Measurements from ENCODE around the gene COL4A2. TPM values are rescaled to one million over a fixed set of nuclear protein-coding genes. Genes with fewer than 3 reads are reported as not detected.

COL4A2 gene
- total RNA-seq, 2 experiments from 2014 or later, result not detected

GRCh38 chr13:110374431-110375370 lies 67.6 kb downstream of the COL4A2 start:
- ChIA-PET POLR2A (no interaction called here), CTCF (no interaction called here)
- peaks cover 34% of the 10 kb centered on the region for H3K27me3 Mint-ChIP-seq
- H3K4me1 Mint-ChIP-seq, result no peaks in the 10 kb centered on the region
- no peak overlapping the region for H3K27ac Mint-ChIP-seq
- no peak for DNase-seq
- no peaks in the 10 kb centered on the region for H3K9me3 Mint-ChIP-seq
- no peak overlapping the region for H3K4me3 Mint-ChIP-seq
- H3K36me3 Mint-ChIP-seq (ENCODE audit: low read depth), result no peaks in the 10 kb centered on the region

- H3K27me3 Mint-ChIP-seq, result peaks cover 29% of the 10 kb centered on the region
- peaks cover 8% of the 10 kb centered on the region for H3K9me3 Mint-ChIP-seq
- CTCF ChIA-PET, result no interaction called here
- H3K4me1 Mint-ChIP-seq, result no peaks in the 10 kb centered on the region
- no peak for DNase-seq
- POLR2A ChIA-PET, result no interaction called here
- no peak overlapping the region for H3K27ac Mint-ChIP-seq
- H3K36me3 Mint-ChIP-seq (ENCODE audit: low read depth), result no peaks in the 10 kb centered on the region
- H3K4me3 Mint-ChIP-seq, result no peak overlapping the region
Observed at GRCh38 chr13:110376120-110376519, 69.0 kb downstream of the COL4A2 start.

DNA sequence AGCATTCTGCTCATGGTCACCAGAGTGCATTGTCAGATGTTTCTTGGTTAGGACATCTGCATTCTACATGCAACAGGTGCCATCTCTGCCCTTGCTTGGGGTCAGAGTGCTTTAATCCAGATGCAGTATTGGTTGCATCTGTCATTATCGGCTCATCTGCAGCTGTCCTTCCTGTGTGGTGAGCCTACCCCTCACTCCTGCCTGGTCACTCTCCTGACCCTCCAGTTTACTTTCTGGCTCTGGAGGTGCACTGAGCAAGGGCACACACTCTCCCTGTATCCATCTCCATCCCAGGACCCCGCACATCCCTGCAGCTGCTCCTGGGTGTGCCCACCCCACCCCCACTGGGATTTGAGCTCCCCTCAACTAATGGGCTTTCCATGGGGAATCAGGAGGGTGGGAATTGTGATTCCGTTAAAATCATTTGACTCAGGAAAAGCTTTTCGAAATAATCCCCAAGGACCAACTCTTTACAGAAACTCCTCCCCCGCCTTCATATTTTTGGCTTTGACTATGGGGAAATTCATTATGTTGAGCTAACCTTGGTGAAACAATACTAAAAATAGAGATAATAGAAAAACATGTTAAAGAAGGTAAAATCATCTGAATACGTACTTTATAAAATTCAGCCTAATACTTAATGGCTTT lies 70.2 kb downstream of the COL4A2 start:
- POLR2A ChIA-PET, result no interaction called here
- peaks cover 9% of the 10 kb centered on the region for H3K9me3 Mint-ChIP-seq
- DNase-seq, result no peak

DNA sequence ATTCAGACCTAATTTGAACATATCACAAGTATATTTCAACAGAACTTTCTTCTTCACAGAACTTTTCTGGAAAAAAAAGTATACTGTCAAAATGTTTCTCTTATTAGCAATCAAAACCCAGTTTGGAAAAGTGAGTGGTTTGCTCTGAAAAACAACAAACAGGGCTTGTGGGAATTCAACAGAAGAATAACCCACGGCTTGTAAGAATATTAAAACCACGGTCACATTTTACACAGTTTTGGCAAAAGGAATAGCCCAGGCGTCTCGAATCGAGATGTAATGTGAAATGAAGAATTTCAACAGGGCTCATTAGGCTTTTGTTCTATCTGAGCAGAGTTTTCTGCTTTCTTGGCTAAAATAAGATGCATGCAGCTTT lies 70.7 kb downstream of the COL4A2 start:
- ChIA-PET CTCF (no interaction called here), POLR2A (no interaction called here)
- Mint-ChIP-seq H3K4me3 (no peak overlapping the region), H3K9me3 (peaks cover 9% of the 10 kb centered on the region), H3K4me1 (no peaks in the 10 kb centered on the region), H3K36me3 (ENCODE audit: low read depth) (no peaks in the 10 kb centered on the region), H3K27me3 (peaks cover 25% of the 10 kb centered on the region), H3K27ac (no peak overlapping the region)
- no peak for DNase-seq

More for the DNA sequence above, 70.2 kb downstream of the COL4A2 start:
- H3K27ac Mint-ChIP-seq, result no peak overlapping the region
- H3K4me1 Mint-ChIP-seq, result no peaks in the 10 kb centered on the region
- no peak overlapping the region for H3K4me3 Mint-ChIP-seq
- peaks cover 28% of the 10 kb centered on the region for H3K27me3 Mint-ChIP-seq
- CTCF ChIA-PET, result no interaction called here
- no peaks in the 10 kb centered on the region for H3K36me3 Mint-ChIP-seq (ENCODE audit: low read depth)

DNA sequence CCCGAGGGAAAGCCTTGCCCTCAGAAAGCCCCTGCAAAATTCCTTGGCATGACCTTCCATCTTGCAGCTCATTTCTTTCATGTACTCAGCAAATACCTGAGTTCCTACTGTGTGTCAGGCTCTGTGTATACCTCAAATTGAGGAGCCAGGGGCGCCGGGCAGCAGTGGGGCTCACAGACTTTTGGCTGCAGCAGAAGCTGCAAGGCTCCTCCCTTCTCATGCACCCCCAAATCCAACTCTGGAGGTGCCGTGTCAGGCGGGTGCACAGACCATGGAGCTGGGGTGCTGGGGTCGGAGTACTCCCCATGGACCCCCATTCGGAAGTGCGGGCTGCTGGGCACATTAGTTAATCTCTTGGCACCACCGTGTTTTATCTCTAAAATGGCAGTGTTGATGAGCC lies 72.3 kb downstream of the COL4A2 start:
- H3K27me3 Mint-ChIP-seq, result peaks cover 15% of the 10 kb centered on the region
- CTCF ChIA-PET, result interaction anchor here (1.4 kb wide), 1 partner anchor 11 kb away, joined by 5 read pairs; no protein-coding TSS in a partner anchor
- no peak overlapping the region for H3K27ac Mint-ChIP-seq
- DNase-seq, result no peak
- H3K36me3 Mint-ChIP-seq (ENCODE audit: low read depth), result no peaks in the 10 kb centered on the region
- H3K4me3 Mint-ChIP-seq, result no peak overlapping the region
- POLR2A ChIA-PET, result no interaction called here
- peaks cover 9% of the 10 kb centered on the region for H3K9me3 Mint-ChIP-seq
- H3K4me1 Mint-ChIP-seq, result no peaks in the 10 kb centered on the region

- H3K27me3 Mint-ChIP-seq, result peaks cover 12% of the 10 kb centered on the region
- H3K9me3 Mint-ChIP-seq, result peaks cover 13% of the 10 kb centered on the region
- H3K27ac Mint-ChIP-seq, result no peak overlapping the region
- ChIA-PET POLR2A (no interaction called here), CTCF (interaction anchor here (1.4 kb wide), 1 partner anchor 11 kb away, joined by 5 read pairs; no protein-coding TSS in a partner anchor)
- H3K36me3 Mint-ChIP-seq (ENCODE audit: low read depth), result no peaks in the 10 kb centered on the region
- H3K4me3 Mint-ChIP-seq, result no peak overlapping the region
- no peaks in the 10 kb centered on the region for H3K4me1 Mint-ChIP-seq
- no peak for DNase-seq
Observed at GRCh38 chr13:110379905-110380341, 72.8 kb downstream of the COL4A2 start.

DNA sequence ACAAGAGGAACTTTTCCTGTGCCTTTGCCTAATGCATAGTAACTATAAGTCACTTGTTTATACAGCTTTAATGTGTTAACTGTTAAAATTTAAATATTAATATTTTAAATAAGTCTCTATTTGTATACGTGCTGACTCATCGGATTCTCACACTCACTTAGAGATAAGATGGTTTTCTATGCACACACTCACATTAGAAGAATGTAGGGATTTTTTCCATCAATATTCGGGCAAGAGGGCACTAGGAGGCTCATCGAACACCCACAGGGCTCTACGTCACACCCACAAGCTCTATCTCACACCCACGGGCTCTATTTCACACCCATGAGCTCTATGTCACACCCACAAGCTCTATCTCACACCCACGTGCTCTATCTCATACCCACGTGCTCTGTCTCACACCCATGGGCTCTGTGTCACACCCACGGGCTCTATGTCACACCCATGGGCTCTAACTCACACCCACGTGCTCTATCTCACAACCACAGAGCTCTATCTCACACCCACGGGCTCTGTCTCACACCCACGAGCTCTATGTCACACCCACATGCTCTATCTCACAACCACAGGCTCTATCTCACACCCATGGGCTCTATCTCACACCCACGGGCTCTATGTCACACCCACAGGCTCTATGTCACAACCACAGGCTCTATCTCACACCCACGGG lies 73.4 kb downstream of the COL4A2 start:
- Mint-ChIP-seq H3K4me1 (no peaks in the 10 kb centered on the region), H3K27me3 (peaks cover 10% of the 10 kb centered on the region), H3K4me3 (no peak overlapping the region), H3K36me3 (ENCODE audit: low read depth) (no peaks in the 10 kb centered on the region), H3K9me3 (peaks cover 13% of the 10 kb centered on the region), H3K27ac (no peak overlapping the region)
- POLR2A ChIA-PET, result no interaction called here
- no peak for DNase-seq
- CTCF ChIA-PET, result interaction anchor here (1.4 kb wide), 1 partner anchor 12 kb away, joined by 5 read pairs; no protein-coding TSS in a partner anchor

DNA sequence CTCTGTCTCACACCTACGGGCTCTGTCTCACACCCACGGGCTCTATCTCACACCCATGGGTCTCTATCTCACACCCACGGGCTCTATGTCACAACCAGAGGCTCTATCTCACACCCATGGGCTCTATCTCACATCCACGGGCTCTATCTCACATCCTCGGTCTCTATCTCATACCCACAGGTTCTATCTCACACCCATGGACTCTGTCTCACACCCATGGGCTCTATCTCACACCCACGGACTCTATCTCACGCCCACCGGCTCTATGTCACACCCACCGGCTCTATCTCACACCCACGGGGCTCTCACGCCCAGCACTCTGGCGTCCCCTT lies 73.9 kb downstream of the COL4A2 start:
- Mint-ChIP-seq H3K4me1 (no peaks in the 10 kb centered on the region), H3K27me3 (peaks cover 10% of the 10 kb centered on the region), H3K4me3 (no peak overlapping the region), H3K27ac (no peak overlapping the region), H3K9me3 (peaks cover 15% of the 10 kb centered on the region), H3K36me3 (ENCODE audit: low read depth) (no peaks in the 10 kb centered on the region)
- CTCF ChIA-PET, result no interaction called here
- POLR2A ChIA-PET, result no interaction called here
- no peak for DNase-seq

DNA sequence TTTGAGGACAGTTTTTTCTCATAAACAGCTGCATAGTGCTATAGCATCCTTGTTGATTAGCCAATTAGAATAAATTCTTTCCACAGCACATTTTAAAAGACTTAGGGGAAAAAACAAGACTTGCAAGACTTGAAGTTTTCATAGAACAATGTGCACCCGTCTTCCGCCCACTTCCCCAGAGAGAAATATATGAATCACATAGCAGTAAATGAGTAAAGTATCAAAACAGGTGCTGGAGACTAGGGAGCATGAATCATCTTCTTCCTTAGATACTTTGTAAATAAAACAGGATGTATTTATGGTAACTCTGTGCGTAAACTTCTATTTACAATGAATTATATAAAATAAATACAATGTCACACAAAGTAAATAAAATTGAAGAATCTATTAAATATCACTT lies 75.1 kb downstream of the COL4A2 start:
- no peak for DNase-seq
- H3K4me3 Mint-ChIP-seq, result no peak overlapping the region
- ChIA-PET CTCF (no interaction called here), POLR2A (no interaction called here)
- no peaks in the 10 kb centered on the region for H3K36me3 Mint-ChIP-seq (ENCODE audit: low read depth)
- H3K9me3 Mint-ChIP-seq, result peaks cover 19% of the 10 kb centered on the region
- peaks cover 8% of the 10 kb centered on the region for H3K27me3 Mint-ChIP-seq
- H3K27ac Mint-ChIP-seq, result no peak overlapping the region
- H3K4me1 Mint-ChIP-seq, result no peaks in the 10 kb centered on the region

DNA sequence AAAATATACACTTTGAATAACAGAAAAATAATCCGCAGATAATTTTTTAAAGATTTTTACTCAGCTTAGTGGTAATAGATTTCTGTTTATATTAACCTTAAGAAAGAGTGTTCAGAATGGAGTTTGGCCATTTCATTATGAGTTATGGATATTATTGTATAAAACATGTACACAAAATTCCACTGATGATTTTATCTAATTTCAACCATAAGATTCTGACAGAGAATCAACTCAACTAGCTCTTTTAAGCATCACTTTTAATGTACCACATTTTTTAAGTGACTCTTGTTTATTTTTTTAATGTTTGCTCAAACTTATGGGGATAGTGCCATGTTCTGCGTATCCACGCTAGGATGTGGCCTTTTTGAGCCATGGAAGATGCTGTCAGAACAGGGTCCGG lies 75.7 kb downstream of the COL4A2 start:
- Mint-ChIP-seq H3K4me3 (no peak overlapping the region), H3K36me3 (ENCODE audit: low read depth) (no peaks in the 10 kb centered on the region), H3K9me3 (peaks cover 19% of the 10 kb centered on the region), H3K4me1 (no peaks in the 10 kb centered on the region), H3K27ac (no peak overlapping the region), H3K27me3 (peaks cover 8% of the 10 kb centered on the region)
- CTCF ChIA-PET, result no interaction called here
- no peak for DNase-seq
- POLR2A ChIA-PET, result no interaction called here

DNA sequence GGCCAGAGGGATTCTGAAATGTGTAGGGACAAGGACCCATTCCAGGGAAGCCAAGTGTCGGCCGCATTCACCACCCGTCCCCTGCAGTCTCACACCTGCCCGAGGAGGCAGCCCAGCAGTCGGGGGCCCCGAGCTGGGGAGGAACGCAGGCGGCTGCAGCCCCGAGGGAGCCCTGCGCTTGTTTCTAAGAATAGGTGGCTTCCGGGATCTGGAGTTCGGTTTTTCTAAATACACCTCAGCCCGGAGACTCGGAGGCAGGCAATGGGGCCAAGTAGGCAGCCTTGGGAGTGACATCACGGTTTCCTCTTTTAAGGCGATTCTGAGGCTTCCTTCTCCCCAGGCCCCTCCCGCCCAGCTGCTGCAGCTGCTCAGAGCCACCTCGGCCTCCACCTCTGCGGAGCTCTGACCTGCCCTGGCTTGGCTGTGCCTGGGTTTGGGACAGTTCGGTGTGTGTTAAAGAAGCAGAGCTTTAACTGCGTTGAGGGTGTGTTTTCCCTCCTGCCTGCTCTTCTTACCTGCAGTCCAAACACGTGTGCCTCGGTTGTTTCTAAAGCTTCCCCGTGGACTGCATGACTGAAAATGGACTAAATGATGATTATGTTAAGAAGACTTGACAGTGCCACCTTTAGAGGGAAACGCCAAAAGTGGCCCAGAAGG lies 80.5 kb downstream of the COL4A2 start:
- no peak overlapping the region for H3K27ac Mint-ChIP-seq
- H3K4me3 Mint-ChIP-seq, result no peak overlapping the region
- CTCF ChIA-PET, result no interaction called here
- DNase-seq, result no peak
- H3K4me1 Mint-ChIP-seq, result no peaks in the 10 kb centered on the region
- no peaks in the 10 kb centered on the region for H3K36me3 Mint-ChIP-seq (ENCODE audit: low read depth)
- POLR2A ChIA-PET, result no interaction called here
- H3K27me3 Mint-ChIP-seq, result peaks cover 18% of the 10 kb centered on the region
- peaks cover 13% of the 10 kb centered on the region for H3K9me3 Mint-ChIP-seq

DNA sequence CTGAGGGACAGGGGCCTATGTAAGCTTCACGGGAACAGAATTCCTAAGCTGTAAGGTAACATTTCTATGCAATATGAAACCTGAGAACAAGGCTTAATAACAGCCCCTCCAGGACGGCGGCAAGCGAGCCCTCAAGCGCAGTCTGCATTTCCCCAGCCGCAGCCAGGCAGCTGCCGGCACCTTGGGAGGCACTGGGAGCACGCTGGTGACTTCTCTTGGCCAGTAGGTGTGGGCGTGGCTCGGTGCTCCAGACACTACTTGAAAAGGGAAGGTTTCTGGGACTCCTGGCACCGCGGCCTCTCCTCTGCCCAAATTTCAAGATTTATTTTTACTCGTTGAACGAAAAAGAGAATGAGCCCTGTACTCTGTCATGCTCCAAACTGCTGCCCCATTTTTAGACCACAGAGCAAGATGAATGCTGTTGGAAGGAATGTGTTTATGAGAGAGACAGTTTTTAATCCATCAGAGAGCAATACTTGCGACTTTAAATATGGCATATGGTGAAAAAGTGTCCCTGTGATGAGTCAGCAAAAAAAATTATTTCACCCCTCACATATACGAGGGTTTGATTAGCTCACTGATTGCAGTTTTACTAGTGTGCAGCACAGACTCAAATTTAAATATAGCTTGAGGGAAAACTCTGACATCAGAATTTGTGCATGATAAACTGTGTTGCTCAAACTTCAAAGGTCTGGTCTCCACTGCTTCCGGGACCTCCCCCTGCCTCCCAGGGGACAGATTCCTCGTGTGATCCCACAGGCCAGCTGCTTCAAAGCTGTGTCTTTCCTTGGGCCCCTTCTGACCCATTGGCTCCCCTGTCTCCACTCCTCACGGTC lies 81.2 kb downstream of the COL4A2 start:
- no peak for DNase-seq
- no peaks in the 10 kb centered on the region for H3K36me3 Mint-ChIP-seq (ENCODE audit: low read depth)
- no peak overlapping the region for H3K27ac Mint-ChIP-seq
- ChIA-PET CTCF (interaction anchor here (0.6 kb wide), 1 partner anchor 402 kb away, joined by 4 read pairs; no protein-coding TSS in a partner anchor), POLR2A (no interaction called here)
- peaks cover 13% of the 10 kb centered on the region for H3K9me3 Mint-ChIP-seq
- H3K27me3 Mint-ChIP-seq, result peaks cover 23% of the 10 kb centered on the region
- no peak overlapping the region for H3K4me3 Mint-ChIP-seq
- H3K4me1 Mint-ChIP-seq, result no peaks in the 10 kb centered on the region

Data from activated CD4-positive, alpha-beta T cell treated with anti-CD3 and anti-CD28 coated beads, Interleukin-2, amount 10 ng/mL, durations not matched to agents 7 days and 5 days (primary cell).